GM12878 (cell line): ENCODE measurements around the gene TFDP1. TPM values are rescaled to one million over a fixed set of nuclear protein-coding genes. Genes with fewer than 3 reads are reported as not detected.

Experiments
- ATAC-seq: fragments of 200-7000 bp; cut with Tn5 transposase; 3 replicates; pipeline ENCODE4 v1.9.1; 2020; ENCODE audit warnings: mild to moderate bottlenecking, moderate library complexity
- BruUV-seq: library from RNA; stranded (reverse); fragments of 400-500 nt; replicated peaks from 2 replicates; lab custom pipeline; 2021; lab: Mats Ljungman, UMichigan
- CTCF ChIA-PET: fragments of 300-600 bp; sonication (Branson Sonifier 250); formaldehyde crosslinking; extraction: SDS; loops from one replicate; lab custom pipeline; 2021; ENCODE audit warnings: inconsistent platforms; lab: Yijun Ruan, JAX
- POLR2A ChIA-PET: fragments of 350-600 bp; formaldehyde crosslinking; extraction: SDS; loops from one replicate; lab custom pipeline; 2021; ENCODE audit warnings: inconsistent platforms; lab: Charles Lee
- RAD21 ChIA-PET: fragments of 300-600 bp; sonication (Branson Sonifier 250); formaldehyde crosslinking; loops from one replicate; lab custom pipeline; 2023; ENCODE audit warnings: antibody characterized with exemption; ENCODE audit not compliant: unreplicated experiment; lab: Charles Lee
- SMC1A ChIA-PET: fragments of 300-600 bp; sonication (Branson Sonifier 250); formaldehyde crosslinking; loops from one replicate; lab custom pipeline; 2023; ENCODE audit not compliant: unreplicated experiment, uncharacterized antibody; lab: Charles Lee
- DNase-seq: peaks from one replicate; pipeline ENCODE4 v3.0.0-alpha.2; 2011; ENCODE audit warnings: low read depth, low spot score
- FAIRE-seq: peaks from 3 replicates; lab custom pipeline; 2011; peaks lifted over from hg19 to GRCh38; lab: Jason Lieb, UNC
- H2AFZ ChIP-seq: 2 replicates; pipeline ENCODE4 v1.6.0; 2011; ENCODE audit warnings: low read depth, low read length, control low read depth; ENCODE audit not compliant: control insufficient read depth
- H3K27ac ChIP-seq: 2 replicates; pipeline ENCODE4 v1.5.1; 2011; ENCODE audit warnings: control low read depth; ENCODE audit not compliant: control insufficient read depth, insufficient read depth
- H3K27me3 ChIP-seq, 2 experiments: replicated peaks in 1 of 2; 2 replicates each; pipeline versions ENCODE4 v1.6.0 to v1.6.1; 2011; ENCODE audit warnings: low read length in 1 of 2; ENCODE audit not compliant: control insufficient read depth in 2 of 2, insufficient read depth in 2 of 2
- H3K36me3 ChIP-seq, 2 experiments: 2 replicates each; pipeline ENCODE4 v1.5.1; 2011; ENCODE audit warnings: low read length in 1 of 2; ENCODE audit not compliant: control insufficient read depth in 2 of 2, insufficient read depth in 2 of 2
- H3K4me1 ChIP-seq: 2 replicates; pipeline ENCODE4 v1.6.1; 2011; ENCODE audit warnings: mild to moderate bottlenecking, low read length, moderate library complexity, mixed read lengths; ENCODE audit not compliant: control insufficient read depth, insufficient read depth
- H3K4me2 ChIP-seq: 2 replicates; pipeline ENCODE4 v1.6.0; 2011; ENCODE audit warnings: control low read depth; ENCODE audit not compliant: control insufficient read depth, insufficient read depth
- H3K4me3 ChIP-seq: fragments of 200-600 bp; sonication (generic); 2 replicates; pipeline ENCODE4 v1.5.1; 2016
- H3K79me2 ChIP-seq: 2 replicates; pipeline ENCODE4 v1.6.0; 2011; ENCODE audit warnings: low read length; ENCODE audit not compliant: control insufficient read depth, insufficient read depth
- H3K9ac ChIP-seq: 2 replicates; pipeline ENCODE4 v1.8.0; 2011; ENCODE audit warnings: low read length, control low read depth, mixed read lengths; ENCODE audit not compliant: control insufficient read depth, insufficient read depth
- H3K9me3 ChIP-seq: replicated peaks from 3 replicates; pipeline ENCODE4 v1.5.1; 2011; ENCODE audit warnings: mild to moderate bottlenecking, low read length; ENCODE audit not compliant: control insufficient read depth, insufficient read depth
- H4K20me1 ChIP-seq: 2 replicates; pipeline ENCODE4 v1.6.0; 2011; ENCODE audit not compliant: control insufficient read depth, insufficient read depth
- CBX5 ChIP-seq: sonication (generic); IDR thresholded peaks from 2 replicates; pipeline ENCODE4 v1.6.1; 2016; ENCODE audit warnings: low read depth, moderate library complexity, mild to moderate bottlenecking, inconsistent platforms
- CEBPB ChIP-seq, 2 experiments: fragments of 150-350 bp in 1 of 2; IDR thresholded peaks; 2 replicates each; pipeline ENCODE4 v1.6.1; 2012 to 2014; ENCODE audit warnings: low read depth in 2 of 2, low read length in 2 of 2, borderline replicate concordance in 1 of 2, inconsistent platforms in 1 of 2
- EZH2 ChIP-seq: IDR thresholded peaks from 2 replicates; pipeline ENCODE4 v1.6.1; 2012; ENCODE audit warnings: low read depth, mild to moderate bottlenecking, control low read depth, inconsistent platforms, low read length, borderline replicate concordance; ENCODE audit not compliant: control insufficient read depth
- KAT2A ChIP-seq: conservative IDR thresholded peaks from 2 replicates; pipeline ENCODE4 v1.6.1; 2011; ENCODE audit warnings: low read depth, low read length; ENCODE audit not compliant: control insufficient read depth
- KDM1A ChIP-seq: fragments of 200-600 bp; sonication (generic); IDR thresholded peaks from 2 replicates; pipeline ENCODE4 v1.6.1; 2016; ENCODE audit warnings: borderline replicate concordance
- LARP7 ChIP-seq: fragments of 450-650 bp; IDR thresholded peaks from 2 replicates; pipeline ENCODE4 v1.6.1; 2017; ENCODE audit warnings: mild to moderate bottlenecking
- PAX8 ChIP-seq: fragments of 450-650 bp; IDR thresholded peaks from 2 replicates; pipeline ENCODE4 v1.6.1; 2017; ENCODE audit warnings: mild to moderate bottlenecking, moderate library complexity
- POLR2A ChIP-seq: IDR thresholded peaks from 2 replicates; pipeline ENCODE4 v1.6.1; 2011; ENCODE audit warnings: low read depth, mild to moderate bottlenecking, low read length
- RBBP5 ChIP-seq: fragments of 200-600 bp; sonication (generic); conservative IDR thresholded peaks from 2 replicates; pipeline ENCODE4 v1.6.1; 2016
- SMC3 ChIP-seq: IDR thresholded peaks from 2 replicates; pipeline ENCODE4 v1.6.1; 2011; ENCODE audit warnings: low read length, improper control_type of control experiment, borderline replicate concordance
- SUPT20H ChIP-seq: IDR thresholded peaks from 2 replicates; pipeline ENCODE4 v1.6.1; 2011; ENCODE audit warnings: low read depth, mild to moderate bottlenecking, low read length, moderate library complexity, borderline replicate concordance; ENCODE audit not compliant: control insufficient read depth
- TCF3 ChIP-seq: IDR thresholded peaks from 2 replicates; pipeline ENCODE4 v1.6.1; 2012; ENCODE audit warnings: low read depth, mild to moderate bottlenecking, low read length, borderline replicate concordance; ENCODE audit not compliant: insufficient read depth
- ZNF207 ChIP-seq: fragments of 450-650 bp; IDR thresholded peaks from 2 replicates; pipeline ENCODE4 v1.6.1; 2014; ENCODE audit warnings: antibody characterized with exemption, mild to moderate bottlenecking, borderline replicate concordance
- ZSCAN29 ChIP-seq: fragments of 450-650 bp; IDR thresholded peaks from 2 replicates; pipeline ENCODE4 v1.6.1; 2017; ENCODE audit warnings: mild to moderate bottlenecking, moderate library complexity
- WGBS: methylation state at CpG from one replicate; pipeline ENCODE4 v1.1.6; 2016; ENCODE audit warnings: low lambda C conversion rate; ENCODE audit not compliant: insufficient replicate concordance, insufficient coverage; ENCODE audit errors: missing lambda C conversion rate; 5-methylcytosine and 5-hydroxymethylcytosine counted together
- in situ Hi-C: fragments of 300-500 bp; cut with MboI; formaldehyde crosslinking; loops from 9 replicates; pipeline ENCODE4 v1.14.3; 2018; ENCODE audit warnings: mixed read lengths
- intact Hi-C: fragments of 100-400 bp; cut with micrococcal nuclease; formaldehyde crosslinking; loops from one replicate; pipeline ENCODE4 v1.14.2; 2022; ENCODE audit not compliant: unreplicated experiment
- polyA plus RNA-seq, 11 experiments: library from polyadenylated mRNA; depleted of rRNA in 4 of 11; unstranded in 6 of 11; stranded (reverse) in 5 of 11; fragments of >200 nt; fragmentation: Nextera tagmentation in 4 of 11; fragmentation: Illumina TruSeq in 1 of 11; extraction: Ambion mirVana in 4 of 11; extraction: Trizol in 1 of 11; gene quantifications; 1 replicate in 1 of 11; 2 replicates in 10 of 11; pipeline versions ENCODE4 v1.2.1 to v1.2.3, GENCODE V29; 2011 to 2016; ENCODE audit warnings: inconsistent platforms in 2 of 11, missing spikeins in 2 of 11, low read depth in 1 of 11
- total RNA-seq, 4 experiments: library from RNA; depleted of rRNA in 3 of 4; stranded (reverse); fragments of >200 nt in 3 of 4; fragmentation: Illumina TruSeq in 1 of 4; extraction: Trizol in 1 of 4; gene quantifications; 2 replicates each; pipeline versions ENCODE4 v1.2.1 to v1.2.3, GENCODE V29; 2013 to 2021
- TF ChIP-seq, protein P1 (sequence below): fragments of 450-650 bp; IDR thresholded peaks from 2 replicates; pipeline ENCODE4 v1.6.1; 2016; ENCODE audit warnings: mild to moderate bottlenecking

The TFDP1 gene
- total and polyA plus RNA-seq, 10 of the 15 experiments (the other 5 are each of a cell fraction or from before 2014, with no cell fraction given) = 37.7 to 254 (median 119) TPM

DNA sequence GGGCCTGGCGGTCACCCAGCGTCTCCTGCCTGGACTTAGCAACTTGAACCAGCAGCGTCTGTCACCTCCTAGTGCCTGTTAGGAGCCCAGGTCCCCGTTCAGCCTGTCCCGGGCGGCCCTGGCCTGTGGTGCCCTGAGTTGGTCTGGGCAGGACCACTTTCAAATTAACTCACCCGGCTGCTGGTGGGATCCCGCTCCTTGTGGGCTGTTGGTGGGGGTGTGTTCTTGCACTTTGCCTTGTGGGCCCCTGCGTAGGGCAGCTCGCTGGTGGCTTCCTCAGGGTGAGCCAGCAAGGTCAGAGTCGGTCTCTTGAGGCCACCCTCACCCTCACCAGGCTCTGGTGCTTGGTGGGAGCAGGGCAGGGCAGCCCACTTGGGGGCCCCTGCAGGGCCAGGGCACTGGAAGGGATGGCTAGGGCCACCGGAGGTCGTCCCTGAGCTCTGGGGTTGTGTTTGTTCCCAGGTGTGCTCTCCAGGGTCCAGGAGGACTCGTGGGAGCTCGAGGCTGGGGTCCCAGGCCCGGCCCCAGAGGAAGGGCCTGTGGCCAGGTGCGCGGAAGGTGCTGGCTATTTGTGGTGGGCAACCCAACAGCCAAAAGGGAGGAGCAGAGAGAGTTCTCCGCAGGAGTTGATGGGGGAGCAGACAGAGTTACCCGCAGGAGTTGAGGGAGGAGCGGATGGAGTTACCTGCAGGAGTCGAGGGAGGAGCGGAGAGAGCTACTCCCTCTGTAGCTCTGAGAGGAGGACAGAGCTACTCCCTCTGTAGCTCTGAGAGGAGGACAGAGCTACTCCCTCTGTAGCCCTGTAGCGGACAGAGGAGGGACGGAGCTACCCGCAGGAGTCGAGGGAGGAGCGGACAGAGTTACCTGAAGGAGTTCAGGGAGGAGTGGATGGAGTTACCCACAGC, 16.9 kb downstream of the TFDP1 start:
- Histone ChIP-seq H3K36me3 (peaks cover 29 to 32% of the 10 kb centered on the region in 2 experiments; a peak in 3 of 4 replicates), H3K27ac (no peak overlapping the region), H3K4me3 (no peak overlapping the region), H3K27me3 (no peaks in the 10 kb centered on the region), H3K79me2 (peaks cover 41% of the 10 kb centered on the region), H4K20me1 (no peaks in the 10 kb centered on the region), H3K9ac (no peak overlapping the region), H3K9me3 (no peaks in the 10 kb centered on the region; the same call in 2 of the 3 replicates), H2AFZ (no peak overlapping the region), H3K4me1 (peaks cover 3% of the 10 kb centered on the region; the same call in 1 of the 2 replicates), H3K4me2 (no peak overlapping the region)
- BruUV-seq = no TSS peak
- RAD21 ChIA-PET = no interaction called here
- 95% methylated on average over 28 of the region's 28 CpGs for WGBS
- ATAC-seq = no peak
- CTCF ChIA-PET = no interaction called here
- POLR2A ChIA-PET = interaction anchor here (0.5 kb wide), 1 partner anchor 527 kb away, joined by 5 read pairs; no protein-coding TSS in a partner anchor
- TF ChIP-seq ZSCAN29 (no peak), SUPT20H (no peak), POLR2A (0 out of 2 replicates have a peak, but pooled peaks have one; percentile 22)
- SMC1A ChIA-PET = no interaction called here
- DNase-seq = no peak
- in situ Hi-C loops (no loop called here), intact Hi-C loops (no loop called here)
- no peak for FAIRE-seq

DNA sequence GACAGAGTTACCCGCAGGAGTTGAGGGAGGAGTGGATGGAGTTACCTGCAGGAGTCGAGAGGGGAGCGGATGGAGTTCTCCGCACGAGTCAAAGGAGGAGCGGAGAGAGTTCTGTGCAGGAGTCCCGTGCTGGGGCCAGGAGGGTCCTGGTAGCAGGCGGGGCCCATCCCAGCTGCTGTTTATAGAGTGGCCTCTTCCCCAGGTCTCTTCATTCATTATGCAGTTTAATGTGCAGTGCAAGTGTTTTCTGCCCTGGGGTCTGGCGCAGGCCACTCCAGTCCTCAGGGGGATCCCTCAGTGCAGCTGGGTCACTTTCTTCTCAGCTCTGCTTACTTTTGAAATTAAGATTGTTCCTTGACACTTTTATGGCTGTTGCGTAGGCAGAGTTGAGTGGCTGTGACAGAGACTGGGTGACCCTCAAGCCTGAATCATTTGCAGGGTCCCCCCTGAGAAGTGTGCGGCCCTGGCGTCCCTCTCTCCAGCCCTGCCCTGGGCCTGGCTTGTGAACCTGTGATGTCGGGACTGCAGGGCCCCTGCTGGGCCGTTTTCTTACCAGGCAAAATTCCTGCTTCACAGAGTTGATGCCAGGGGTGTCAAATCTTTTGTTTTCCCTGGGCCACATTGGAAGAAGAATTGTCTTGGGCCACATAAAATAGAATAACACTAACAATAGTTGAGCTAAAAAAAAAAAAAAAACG, 17.9 kb downstream of the TFDP1 start:
- FAIRE-seq (no peak), ATAC-seq (no peak), DNase-seq (no peak)
- no peak overlapping the region for H3K9ac ChIP-seq
- ChIA-PET SMC1A (no interaction called here), POLR2A (interaction anchor here (0.7 kb wide), 1 partner anchor 312 kb away, joined by 3 read pairs; no protein-coding TSS in a partner anchor), CTCF (no interaction called here), RAD21 (no interaction called here)
- in situ Hi-C loops (no loop called here), intact Hi-C loops (no loop called here)
- H3K4me1 ChIP-seq = peaks cover 3% of the 10 kb centered on the region; the same call in 1 of the 2 replicates
- no peaks in the 10 kb centered on the region for H4K20me1 ChIP-seq
- no peaks in the 10 kb centered on the region; the same call in 2 of the 3 replicates for H3K9me3 ChIP-seq
- no peak overlapping the region for H3K4me3 ChIP-seq
- WGBS = 87% methylated on average over 15 of the region's 15 CpGs
- no peak overlapping the region for H2AFZ ChIP-seq
- BruUV-seq = no TSS peak
- H3K27me3 ChIP-seq = no peaks in the 10 kb centered on the region
- peaks cover 26 to 30% of the 10 kb centered on the region in 2 experiments; a peak in 3 of 4 replicates for H3K36me3 ChIP-seq
- H3K4me2 ChIP-seq = no peak overlapping the region
- H3K27ac ChIP-seq = no peak overlapping the region
- peaks cover 41% of the 10 kb centered on the region for H3K79me2 ChIP-seq
- TF ChIP-seq CBX5 (no peak), KDM1A (no peak), RBBP5 (no peak), TCF3 (no peak), EZH2 (no peak), LARP7 (no peak), KAT2A (no peak), CEBPB (IDR thresholded peaks at IDR 0.05; ENCODE audit: borderline replicate concordance in 1 of 2, low read depth in 2 of 2, low read length in 2 of 2) (no peak), ZNF207 (no peak), PAX8 (no peak), SMC3 (no peak)
- TF ChIP-seq, protein P1, sequence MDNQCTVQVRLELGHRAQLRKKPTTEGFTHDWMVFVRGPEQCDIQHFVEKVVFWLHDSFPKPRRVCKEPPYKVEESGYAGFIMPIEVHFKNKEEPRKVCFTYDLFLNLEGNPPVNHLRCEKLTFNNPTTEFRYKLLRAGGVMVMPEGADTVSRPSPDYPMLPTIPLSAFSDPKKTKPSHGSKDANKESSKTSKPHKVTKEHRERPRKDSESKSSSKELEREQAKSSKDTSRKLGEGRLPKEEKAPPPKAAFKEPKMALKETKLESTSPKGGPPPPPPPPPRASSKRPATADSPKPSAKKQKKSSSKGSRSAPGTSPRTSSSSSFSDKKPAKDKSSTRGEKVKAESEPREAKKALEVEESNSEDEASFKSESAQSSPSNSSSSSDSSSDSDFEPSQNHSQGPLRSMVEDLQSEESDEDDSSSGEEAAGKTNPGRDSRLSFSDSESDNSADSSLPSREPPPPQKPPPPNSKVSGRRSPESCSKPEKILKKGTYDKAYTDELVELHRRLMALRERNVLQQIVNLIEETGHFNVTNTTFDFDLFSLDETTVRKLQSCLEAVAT = no peak
